A673 (cell line): ENCODE measurements around the gene SYT14.

ENCODE experiments used
- EZH2 ChIP-seq: fragments of 200-600 bp; sonication (generic); IDR thresholded peaks from 2 replicates; pipeline ENCODE4 v1.6.1; 2017; ENCODE audit warnings: borderline replicate concordance, low read depth, mild to moderate bottlenecking, mixed read lengths, antibody characterized with exemption, low read length; ENCODE audit not compliant: poor library complexity, severe bottlenecking
- TF ChIP-seq, protein P1 (sequence below): fragments of 300-800, 200-600 bp; sonication (generic); conservative IDR thresholded peaks from 2 replicates; pipeline ENCODE4 v1.5.1; 2017; ENCODE audit warnings: low read depth, mild to moderate bottlenecking, antibody characterized with exemption, low read length, moderate library complexity, mixed read lengths

DNA sequence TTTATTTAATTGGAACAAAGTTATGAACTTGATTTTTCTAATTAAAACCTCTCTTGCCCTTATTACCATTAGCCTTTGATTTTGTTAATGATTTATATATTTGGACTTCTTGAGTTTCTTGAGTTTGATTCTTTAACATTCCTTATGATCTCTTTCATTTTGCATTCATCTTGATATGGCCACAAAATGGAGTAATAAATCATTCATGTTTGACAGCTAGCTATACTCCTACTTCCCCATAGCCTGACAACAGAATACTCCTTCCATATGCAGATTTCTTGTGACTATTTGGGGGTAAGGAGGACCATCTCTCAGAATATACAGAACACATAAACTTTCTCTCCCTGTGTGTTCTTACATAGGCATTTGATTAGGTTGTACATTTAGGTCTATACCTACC is 119.6 kb downstream of the SYT14 start:
- TF ChIP-seq, protein P1, sequence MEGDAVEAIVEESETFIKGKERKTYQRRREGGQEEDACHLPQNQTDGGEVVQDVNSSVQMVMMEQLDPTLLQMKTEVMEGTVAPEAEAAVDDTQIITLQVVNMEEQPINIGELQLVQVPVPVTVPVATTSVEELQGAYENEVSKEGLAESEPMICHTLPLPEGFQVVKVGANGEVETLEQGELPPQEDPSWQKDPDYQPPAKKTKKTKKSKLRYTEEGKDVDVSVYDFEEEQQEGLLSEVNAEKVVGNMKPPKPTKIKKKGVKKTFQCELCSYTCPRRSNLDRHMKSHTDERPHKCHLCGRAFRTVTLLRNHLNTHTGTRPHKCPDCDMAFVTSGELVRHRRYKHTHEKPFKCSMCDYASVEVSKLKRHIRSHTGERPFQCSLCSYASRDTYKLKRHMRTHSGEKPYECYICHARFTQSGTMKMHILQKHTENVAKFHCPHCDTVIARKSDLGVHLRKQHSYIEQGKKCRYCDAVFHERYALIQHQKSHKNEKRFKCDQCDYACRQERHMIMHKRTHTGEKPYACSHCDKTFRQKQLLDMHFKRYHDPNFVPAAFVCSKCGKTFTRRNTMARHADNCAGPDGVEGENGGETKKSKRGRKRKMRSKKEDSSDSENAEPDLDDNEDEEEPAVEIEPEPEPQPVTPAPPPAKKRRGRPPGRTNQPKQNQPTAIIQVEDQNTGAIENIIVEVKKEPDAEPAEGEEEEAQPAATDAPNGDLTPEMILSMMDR: no peak
- no peak for TF ChIP-seq EZH2
